ENCODE measurements around the gene NR1H4.
"Not testable (repeated sequence)": the region's sequence is repeated elsewhere in the genome, so short reads cannot be mapped to it uniquely, and the experiment has no call there.

Gene NR1H4

DNA sequence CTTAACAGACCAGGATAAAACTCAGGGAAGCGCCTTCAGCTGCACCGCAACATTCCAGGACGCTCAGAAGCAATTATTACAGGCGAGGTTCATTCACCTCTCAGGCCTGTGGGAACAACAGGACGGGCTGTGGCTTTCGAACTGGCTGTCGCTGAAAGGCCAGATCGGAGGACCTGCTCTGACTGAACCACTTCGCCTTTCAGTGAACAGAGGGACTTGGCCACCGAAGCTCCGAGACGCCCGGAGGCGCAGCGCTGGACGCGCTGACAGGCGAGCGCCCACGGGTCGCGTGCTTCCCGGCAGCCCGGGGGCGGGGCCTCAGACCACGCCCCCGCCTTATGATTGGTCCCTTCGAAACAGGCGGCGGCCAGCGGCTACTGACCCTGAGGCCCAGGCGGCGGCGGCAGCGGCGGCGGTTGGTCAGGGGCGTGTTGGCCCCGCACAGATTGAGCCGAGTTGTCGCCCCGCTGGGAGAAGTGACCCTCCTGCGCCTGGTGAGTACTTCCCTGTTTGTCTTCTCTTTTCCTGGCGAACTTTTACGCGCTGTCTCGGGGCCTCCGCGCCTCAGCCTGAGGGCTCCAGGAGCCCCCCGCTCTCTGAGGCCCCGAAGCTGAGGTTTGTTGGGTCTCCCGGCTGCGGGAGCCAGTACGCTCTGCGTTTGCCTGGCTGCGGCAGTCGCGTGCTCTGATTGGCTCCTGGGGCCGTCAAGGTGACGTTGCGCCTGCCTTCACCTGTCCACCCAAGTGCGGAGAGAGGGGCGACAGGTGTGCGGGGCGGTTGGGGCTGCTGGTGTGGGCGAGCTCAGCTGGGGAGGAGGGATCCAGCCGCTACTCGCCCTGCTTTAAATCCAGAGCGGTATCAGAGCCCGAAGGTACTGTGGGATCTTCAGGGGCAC is 99.9 kb downstream of the NR1H4 start, which contains the start of gene GAS2L3:
TSS of gene GAS2L3 (plus strand) at position 393 of the 895 bp plus-strand sequence. CDS start 21,221 bp downstream, outside the sequence.
- peak; percentile 59 for DNase-seq

DNA sequence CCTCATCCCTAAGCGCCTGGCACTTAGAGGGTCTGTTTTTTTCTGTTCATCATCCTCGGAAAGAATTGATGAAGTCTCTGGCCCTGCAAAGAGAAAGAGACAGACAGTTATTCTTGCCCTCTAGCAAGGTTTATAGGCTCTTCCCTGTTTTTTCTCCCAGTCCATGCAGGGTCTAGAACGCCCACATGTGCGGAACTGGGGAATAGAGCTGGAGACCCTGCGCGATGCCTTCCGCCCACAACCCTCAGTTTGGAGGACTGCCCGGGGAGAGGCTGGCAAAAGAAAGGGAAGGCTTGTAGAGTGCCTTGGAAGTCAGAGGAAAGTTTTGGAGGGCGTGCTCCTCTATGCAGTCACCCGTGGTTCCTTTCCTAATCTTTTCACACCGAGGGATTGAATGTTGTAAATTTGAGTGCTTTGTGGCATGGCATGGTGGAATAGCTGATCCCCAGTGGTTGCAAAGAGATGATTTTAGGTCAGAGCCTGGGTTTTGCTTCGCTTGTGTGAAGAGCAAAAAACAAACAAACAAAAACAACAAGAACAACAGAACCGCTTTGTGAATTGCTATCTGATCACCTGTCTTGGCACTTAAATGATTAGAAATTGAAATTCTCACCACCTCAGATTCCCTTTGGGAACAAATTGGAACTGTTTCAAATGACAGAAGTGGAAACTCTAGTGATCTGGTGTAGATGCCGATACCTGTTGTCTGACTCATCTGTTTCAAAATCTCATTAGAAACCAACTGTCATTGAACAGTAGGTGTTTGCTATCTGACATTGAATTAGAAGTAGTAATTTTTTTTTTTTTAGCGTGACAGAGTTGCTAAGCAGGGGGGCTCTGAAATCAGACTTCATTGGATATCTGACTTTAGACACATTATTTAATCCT is 100.8 kb downstream of the NR1H4 start:
- DNase-seq, result no peak

DNA sequence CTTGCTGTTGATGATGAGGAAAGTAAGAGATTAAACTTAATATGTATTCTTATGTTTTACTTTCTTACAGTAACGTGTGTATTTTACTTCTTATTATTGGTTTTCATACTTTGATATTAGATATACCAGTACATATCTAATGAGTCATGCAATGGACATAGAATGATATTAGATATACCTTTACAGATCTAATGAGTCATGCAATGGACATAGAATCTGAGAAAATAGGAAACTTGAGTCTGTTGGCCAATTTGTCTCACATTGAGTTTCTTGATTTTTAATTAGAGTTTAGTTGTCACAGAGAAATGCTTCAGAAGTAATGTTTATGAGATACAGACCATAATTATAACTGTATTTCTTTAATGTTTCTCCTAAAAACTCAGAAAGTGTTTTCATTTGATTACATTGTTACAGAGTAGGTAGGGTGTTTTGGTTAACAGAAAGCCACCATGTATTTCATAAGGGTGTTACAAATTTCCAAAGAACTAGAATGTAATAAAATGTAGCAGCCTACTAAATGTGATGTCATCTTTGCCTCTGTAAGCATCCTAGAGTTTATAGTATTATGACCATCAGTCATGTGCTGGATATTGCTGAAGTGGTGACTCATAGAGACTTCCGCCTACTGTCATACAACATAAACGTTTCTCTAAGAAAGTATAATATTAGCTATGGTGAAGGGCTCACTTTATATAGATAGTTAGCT is 102.8 kb downstream of the NR1H4 start:
- no peak for DNase-seq

DNA sequence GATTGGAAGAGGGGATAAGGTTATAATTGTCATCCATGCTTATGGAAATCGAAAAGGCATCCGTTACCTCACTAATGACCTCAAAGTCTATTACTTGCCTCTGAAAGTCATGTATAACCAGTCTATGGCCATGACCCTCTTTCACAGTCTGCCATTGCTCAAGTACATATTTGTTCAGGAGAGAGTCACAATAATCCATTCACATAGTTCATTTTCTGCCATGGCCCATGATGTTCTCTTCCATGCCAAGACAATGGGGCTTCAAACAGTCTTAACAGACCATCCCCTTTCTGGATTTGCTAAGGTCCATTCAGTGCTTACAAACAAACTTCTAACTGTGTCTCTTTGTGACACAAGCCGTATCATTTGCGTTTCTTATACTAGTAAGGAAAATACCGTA is 105.3 kb downstream of the NR1H4 start:
- DNase-seq, result no peak

DNA sequence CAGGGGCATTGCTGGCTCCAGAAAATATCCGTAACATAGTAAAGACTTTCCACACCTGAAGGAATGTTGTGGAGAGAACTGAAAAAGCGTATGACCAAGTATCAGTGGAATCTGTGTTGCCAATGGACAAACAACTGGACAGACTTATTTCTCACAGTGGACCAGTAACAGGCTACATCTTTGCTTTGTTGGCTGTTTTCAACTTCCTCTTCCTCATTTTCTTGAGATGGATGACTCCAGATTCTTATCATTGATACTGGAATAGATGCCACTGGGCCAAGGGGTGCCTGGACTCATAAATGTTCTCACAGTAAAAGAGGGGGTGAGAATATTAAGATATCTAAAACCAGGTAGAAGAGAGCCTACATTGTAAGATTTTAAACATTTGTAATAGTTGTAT is 106.2 kb downstream of the NR1H4 start:
- DNase-seq, result no peak

DNA sequence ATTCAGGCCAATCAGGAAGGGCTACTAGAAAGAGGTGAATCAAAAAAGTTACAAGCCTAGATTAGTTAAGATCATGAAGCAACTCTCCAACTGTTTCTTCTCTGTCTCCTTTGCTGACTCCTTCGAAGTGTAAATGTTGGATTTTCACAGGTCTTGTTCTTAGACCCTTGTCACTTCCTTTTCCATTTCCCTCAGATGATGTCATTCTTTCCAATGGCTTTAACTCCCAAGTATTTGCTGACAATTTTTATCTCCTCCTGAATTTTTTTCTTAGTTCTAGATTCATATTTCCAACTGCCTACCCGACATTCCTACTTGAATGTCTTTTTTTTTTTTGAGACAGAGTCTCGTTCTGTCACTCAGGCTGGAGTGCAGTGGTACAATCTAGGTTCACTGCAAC is 110.6 kb downstream of the NR1H4 start:
- no peak for DNase-seq

DNA sequence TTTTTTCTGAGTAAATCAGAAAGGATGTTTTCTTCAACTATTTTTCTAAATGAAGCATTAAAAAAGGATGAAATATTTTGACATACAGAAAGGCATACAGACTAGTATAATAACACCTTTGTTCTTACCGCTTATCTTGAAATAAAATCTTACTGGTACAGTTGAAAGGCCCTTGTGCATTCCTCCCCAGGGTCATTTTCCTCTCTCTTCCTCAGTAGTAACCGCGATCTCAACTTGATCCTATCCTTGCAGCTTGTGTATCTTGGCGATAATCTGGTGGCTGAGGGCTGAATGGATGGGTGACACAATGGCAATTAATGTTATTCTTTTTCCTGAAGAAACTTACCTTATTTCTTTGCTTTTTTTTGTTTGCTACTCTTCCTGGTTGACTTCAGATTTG is 118.3 kb downstream of the NR1H4 start:
- no peak for DNase-seq

DNA sequence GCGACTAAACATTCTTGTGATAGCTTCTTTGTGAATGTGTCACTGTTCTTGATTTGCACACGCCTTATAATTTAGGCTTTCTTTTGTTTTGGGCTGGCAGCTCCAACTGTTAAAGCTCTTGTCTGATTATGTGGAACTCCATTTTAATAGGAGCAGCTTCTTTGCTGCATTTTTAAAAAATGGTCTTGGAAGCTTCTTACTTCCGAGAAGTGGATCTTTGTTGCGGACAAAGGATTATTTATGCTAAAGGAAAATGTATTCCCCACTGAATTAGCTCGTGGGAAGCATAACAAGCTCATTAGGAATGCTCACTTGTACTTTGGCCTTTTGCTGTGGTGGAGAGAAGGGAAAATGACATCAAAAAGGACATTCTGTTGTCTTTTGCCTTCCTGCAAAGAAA is 119.8 kb downstream of the NR1H4 start:
- DNase-seq, result no peak

DNA sequence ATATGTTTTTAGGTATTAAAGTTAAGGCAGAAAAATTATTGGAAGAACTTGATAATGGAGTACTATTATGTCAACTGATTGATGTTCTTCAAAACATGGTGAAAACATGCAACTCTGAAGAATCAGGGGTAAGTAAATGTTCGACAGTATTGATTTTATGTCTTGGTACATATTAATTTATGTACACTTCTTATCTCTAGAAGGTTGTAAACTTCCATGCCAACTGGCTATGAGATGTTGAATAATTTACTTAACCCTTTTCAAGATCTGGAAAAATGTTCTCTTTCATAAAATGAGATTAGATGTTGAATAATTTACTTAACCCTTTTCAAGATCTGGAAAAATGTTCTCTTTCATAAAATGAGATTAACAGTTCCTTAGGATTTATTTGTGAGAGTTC is 128.0 kb downstream of the NR1H4 start:
- DNase-seq, result no peak

DNA sequence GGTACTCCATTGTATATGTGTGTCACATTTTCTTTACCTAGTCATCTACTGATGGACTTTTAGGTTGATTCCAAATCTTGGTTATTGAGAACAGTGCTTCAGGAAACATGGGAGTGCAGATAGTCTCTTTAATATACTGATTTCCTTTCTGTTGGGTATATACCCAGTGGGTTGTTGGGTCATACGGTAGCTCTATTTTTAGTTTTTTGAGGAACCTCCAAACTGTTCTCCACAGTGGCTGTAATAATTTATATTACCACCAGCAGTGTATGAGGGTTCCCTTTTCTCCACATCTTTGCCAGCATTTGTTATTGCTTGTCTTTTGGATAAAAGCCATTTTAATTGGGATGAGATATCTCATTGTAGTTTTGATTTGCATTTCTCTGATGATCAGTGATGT is 129.3 kb downstream of the NR1H4 start:
- DNase-seq, result not testable (repeated sequence)

DNA sequence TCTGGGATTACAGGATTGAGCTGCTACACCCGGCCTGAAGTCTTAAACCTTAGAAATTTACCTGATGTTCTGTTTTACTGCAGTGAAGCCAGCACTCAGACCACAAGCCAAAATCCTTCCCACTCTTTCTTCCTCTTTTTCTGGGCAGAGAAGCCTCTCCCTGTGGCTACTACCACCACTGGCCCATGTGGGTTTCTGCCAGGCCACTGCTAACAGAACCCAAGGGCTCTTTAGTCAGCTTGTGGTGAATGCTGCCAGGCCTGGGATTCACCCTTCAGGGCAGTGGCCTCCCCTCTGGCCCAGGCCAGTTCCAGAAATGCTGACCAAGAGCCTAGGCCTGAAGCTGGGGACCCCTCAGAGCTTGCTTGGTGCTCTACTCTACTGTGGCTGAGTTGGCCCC is 135.1 kb downstream of the NR1H4 start:
- no peak for DNase-seq

DNA sequence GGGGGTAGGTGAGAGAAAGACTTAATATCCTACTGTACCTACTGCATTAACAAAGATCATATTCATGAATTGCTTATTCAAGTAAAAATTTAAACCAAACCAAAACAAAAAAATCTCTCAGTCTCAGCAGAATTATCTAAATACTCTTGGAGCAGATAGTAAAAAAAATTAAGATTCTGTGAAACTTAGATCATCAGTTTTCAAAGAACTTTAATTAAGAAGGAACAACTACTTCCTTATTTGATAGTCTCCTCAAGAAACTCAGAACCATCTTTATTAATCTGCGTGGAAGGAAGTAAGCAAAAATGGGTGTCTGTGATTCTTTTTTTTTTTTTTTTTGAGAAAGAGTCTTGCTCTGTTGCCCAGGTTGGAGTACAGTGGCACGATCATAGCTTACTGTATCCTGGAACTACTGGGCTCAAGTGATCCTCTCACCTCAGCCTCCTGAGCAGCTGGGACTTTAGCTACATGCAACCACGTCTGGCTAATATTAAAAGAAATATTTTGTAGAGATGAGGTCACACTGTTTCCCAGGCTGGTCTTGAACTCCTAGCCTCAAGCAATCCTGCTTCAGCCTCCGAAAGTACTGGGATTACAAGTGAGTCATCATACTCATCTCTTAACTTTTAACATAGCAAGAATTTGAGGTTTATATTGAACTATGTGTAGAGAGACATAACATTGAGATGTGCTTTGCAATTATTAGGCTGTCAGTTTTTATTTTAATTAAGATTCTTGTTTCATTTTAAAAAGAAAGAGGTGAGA is 137.2 kb downstream of the NR1H4 start:
- DNase-seq, result no peak

DNA sequence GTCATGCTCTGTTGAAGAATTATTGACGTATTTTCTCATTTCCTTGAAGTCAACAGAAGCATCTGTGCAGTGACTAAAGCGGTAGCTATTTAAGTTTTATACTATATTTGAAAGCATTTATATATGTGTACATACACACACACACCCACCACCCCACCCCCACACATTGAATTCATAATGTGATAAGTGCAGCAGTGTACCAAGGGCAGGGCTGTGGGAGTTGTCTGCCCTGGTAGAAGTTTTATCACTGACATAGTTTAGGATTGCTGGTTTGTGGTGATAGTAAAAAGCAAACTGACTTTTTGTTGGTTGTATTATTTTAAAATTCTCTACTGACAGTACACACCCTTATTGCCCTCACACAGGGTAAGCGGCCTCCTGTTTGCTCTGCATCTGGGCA is 138.9 kb downstream of the NR1H4 start:
- no peak for DNase-seq
